H9 (cell line): ENCODE measurements around the gene RABGAP1L. TPM values are rescaled to one million over a fixed set of nuclear protein-coding genes. Genes with fewer than 3 reads are reported as not detected.
"Not testable (repeated sequence)": the region's sequence is repeated elsewhere in the genome, so short reads cannot be mapped to it uniquely, and the experiment has no call there.

Experiments used
- DNase-seq: peaks from one replicate; pipeline ENCODE4 v3.0.0-alpha.2; 2017
- H2AFZ ChIP-seq: one replicate; pipeline ENCODE4 v1.6.1; 2013; ENCODE audit warnings: mild to moderate bottlenecking, low read length, control low read depth, moderate library complexity
- H2AK5ac ChIP-seq: 2 replicates; pipeline ENCODE4 v1.6.1; 2013; ENCODE audit warnings: low read length, control low read depth, mixed read lengths; ENCODE audit not compliant: insufficient read length
- H2BK120ac ChIP-seq: one replicate; pipeline ENCODE4 v1.6.1; 2013; ENCODE audit warnings: low read depth, mild to moderate bottlenecking, low read length, control low read depth, inconsistent platforms; ENCODE audit not compliant: poor library complexity, severe bottlenecking
- H2BK12ac ChIP-seq: 2 replicates; pipeline ENCODE4 v1.6.1; 2013; ENCODE audit warnings: low read length, control low read depth, mixed read lengths, low read depth; ENCODE audit not compliant: insufficient read length
- H2BK15ac ChIP-seq: 2 replicates; pipeline ENCODE4 v1.6.1; 2013; ENCODE audit warnings: low read depth, low read length, control low read depth
- H2BK20ac ChIP-seq: one replicate; pipeline ENCODE4 v1.6.1; 2013; ENCODE audit warnings: low read depth, mild to moderate bottlenecking, low read length, control low read depth, inconsistent platforms; ENCODE audit not compliant: poor library complexity, severe bottlenecking
- H2BK5ac ChIP-seq: 2 replicates; pipeline ENCODE4 v1.6.1; 2013; ENCODE audit warnings: low read length, control low read depth, mixed read lengths; ENCODE audit not compliant: insufficient read length
- H3K14ac ChIP-seq: 2 replicates; pipeline ENCODE4 v1.6.1; 2013; ENCODE audit warnings: low read length, control low read depth; ENCODE audit not compliant: insufficient read depth
- H3K18ac ChIP-seq: 2 replicates; pipeline ENCODE4 v1.6.1; 2013; ENCODE audit warnings: low read depth, mild to moderate bottlenecking, mixed read lengths, low read length, control low read depth; ENCODE audit not compliant: insufficient read length
- H3K23ac ChIP-seq: 2 replicates; pipeline ENCODE4 v1.6.1; 2013; ENCODE audit warnings: low read length, control low read depth, mixed read lengths, low read depth; ENCODE audit not compliant: insufficient read length
- H3K23me2 ChIP-seq: 2 replicates; pipeline ENCODE4 v1.6.1; 2013; ENCODE audit warnings: low read depth, mild to moderate bottlenecking, mixed read lengths, low read length, control low read depth; ENCODE audit not compliant: insufficient read length, poor library complexity, severe bottlenecking
- H3K27ac ChIP-seq: 2 replicates; pipeline ENCODE4 v1.5.1; 2013; ENCODE audit warnings: low read length, control low read depth, mixed read lengths, low read depth; ENCODE audit not compliant: insufficient read length
- H3K27me3 ChIP-seq: 2 replicates; pipeline ENCODE4 v1.6.1; 2013; ENCODE audit warnings: low read length, control low read depth, inconsistent platforms; ENCODE audit not compliant: insufficient read depth
- H3K4ac ChIP-seq: 2 replicates; pipeline ENCODE4 v1.6.1; 2013; ENCODE audit warnings: low read depth, mild to moderate bottlenecking, control low read depth, inconsistent platforms, low read length, moderate library complexity
- H3K4me1 ChIP-seq: 2 replicates; pipeline ENCODE4 v1.6.1; 2013; ENCODE audit warnings: low read length, control low read depth, inconsistent platforms; ENCODE audit not compliant: insufficient read depth
- H3K4me2 ChIP-seq: 2 replicates; pipeline ENCODE4 v1.6.1; 2013; ENCODE audit warnings: low read length, control low read depth, mixed read lengths; ENCODE audit not compliant: insufficient read length, insufficient read depth
- H3K56ac ChIP-seq: 2 replicates; pipeline ENCODE4 v1.6.1; 2013; ENCODE audit warnings: low read depth, mild to moderate bottlenecking, mixed read lengths, low read length, control low read depth; ENCODE audit not compliant: insufficient read length
- H3K79me1 ChIP-seq: 2 replicates; pipeline ENCODE4 v1.6.1; 2013; ENCODE audit warnings: low read depth, mild to moderate bottlenecking, moderate library complexity, low read length, control low read depth, inconsistent platforms; ENCODE audit not compliant: insufficient read depth, poor library complexity, severe bottlenecking
- H3K79me2 ChIP-seq: 2 replicates; pipeline ENCODE4 v1.6.1; 2013; ENCODE audit warnings: low read length, control low read depth, inconsistent platforms; ENCODE audit not compliant: insufficient read depth
- H3K9ac ChIP-seq: 2 replicates; pipeline ENCODE4 v1.6.1; 2013; ENCODE audit warnings: low read length, control low read depth, mixed read lengths; ENCODE audit not compliant: insufficient read length; ENCODE audit errors: extremely low read depth
- H3K9me3 ChIP-seq: one replicate; pipeline ENCODE4 v1.6.1; 2013; ENCODE audit warnings: low read depth, low read length, inconsistent platforms; ENCODE audit not compliant: control insufficient read depth
- H3T11ph ChIP-seq: one replicate; pipeline ENCODE4 v1.6.1; 2013; ENCODE audit warnings: mild to moderate bottlenecking, low read length, control low read depth, inconsistent platforms
- H4K20me1 ChIP-seq: one replicate; pipeline ENCODE4 v1.6.1; 2013; ENCODE audit not compliant: control insufficient read depth, insufficient read length, insufficient read depth
- H4K5ac ChIP-seq: 2 replicates; pipeline ENCODE4 v1.6.1; 2013; ENCODE audit warnings: low read depth, mild to moderate bottlenecking, mixed read lengths, low read length, control low read depth; ENCODE audit not compliant: insufficient read length
- H4K8ac ChIP-seq: replicated peaks from 2 replicates; pipeline ENCODE4 v1.6.1; 2013; ENCODE audit warnings: low read length, control low read depth, mixed read lengths, low read depth; ENCODE audit not compliant: insufficient read length
- H4K91ac ChIP-seq: 2 replicates; pipeline ENCODE4 v1.6.1; 2013; ENCODE audit warnings: low read depth, mild to moderate bottlenecking, moderate library complexity, mixed read lengths, low read length, control low read depth; ENCODE audit not compliant: insufficient read length
- H3K27ac Mint-ChIP-seq, 3 experiments: 2 replicates in 2 of 3; 3 replicates in 1 of 3; pipeline ENCODE4 v1.8.0; 2020 to 2021; ENCODE audit warnings: mixed read lengths in 3 of 3, mild to moderate bottlenecking in 1 of 3, moderate library complexity in 1 of 3
- H3K27me3 Mint-ChIP-seq: 2 replicates; pipeline ENCODE4 v1.8.0; 2021; ENCODE audit warnings: low read depth, mild to moderate bottlenecking, moderate library complexity, mixed read lengths
- H3K36me3 Mint-ChIP-seq, 3 experiments: 2 replicates in 2 of 3; 3 replicates in 1 of 3; pipeline ENCODE4 v1.8.0; 2020 to 2021; ENCODE audit warnings: low read depth in 3 of 3, mixed read lengths in 3 of 3; ENCODE audit not compliant: insufficient read depth in 1 of 3
- H3K4me1 Mint-ChIP-seq, 2 experiments: 2 replicates each; pipeline ENCODE4 v1.8.0; 2020; ENCODE audit warnings: mixed read lengths in 2 of 2
- H3K4me3 Mint-ChIP-seq, 2 experiments: 2 replicates in 1 of 2; 3 replicates in 1 of 2; pipeline ENCODE4 v1.8.0; 2020 to 2021; ENCODE audit warnings: mild to moderate bottlenecking in 2 of 2, mixed read lengths in 2 of 2, moderate library complexity in 1 of 2
- H3K9me3 Mint-ChIP-seq, 2 experiments: 2 replicates in 1 of 2; 3 replicates in 1 of 2; pipeline ENCODE4 v1.8.0; 2020; ENCODE audit warnings: mild to moderate bottlenecking in 2 of 2, mixed read lengths in 2 of 2, moderate library complexity in 1 of 2
- WGBS: extraction: QIAGEN DNeasy Blood & Tissue Kit; methylation state at CpG from one replicate; pipeline ENCODE4 v1.1.7; 2013; ENCODE audit warnings: missing lambda C conversion rate, low lambda C conversion rate, mixed read lengths; ENCODE audit not compliant: insufficient read length; ENCODE audit errors: extremely low coverage; 5-methylcytosine and 5-hydroxymethylcytosine counted together
- total RNA-seq: library from RNA; stranded (reverse); gene quantifications from 2 replicates; pipeline ENCODE4 v1.2.1, GENCODE V29; 2021
- TF ChIP-seq, protein P1 (sequence below): fragments of 200-600 bp; sonication (generic); conservative IDR thresholded peaks from 3 replicates; pipeline ENCODE4 v1.8.0; 2021; ENCODE audit warnings: antibody characterized with exemption, mild to moderate bottlenecking

Gene RABGAP1L
- total RNA-seq, 1 experiment from 2014 or later = 147 TPM

DNA sequence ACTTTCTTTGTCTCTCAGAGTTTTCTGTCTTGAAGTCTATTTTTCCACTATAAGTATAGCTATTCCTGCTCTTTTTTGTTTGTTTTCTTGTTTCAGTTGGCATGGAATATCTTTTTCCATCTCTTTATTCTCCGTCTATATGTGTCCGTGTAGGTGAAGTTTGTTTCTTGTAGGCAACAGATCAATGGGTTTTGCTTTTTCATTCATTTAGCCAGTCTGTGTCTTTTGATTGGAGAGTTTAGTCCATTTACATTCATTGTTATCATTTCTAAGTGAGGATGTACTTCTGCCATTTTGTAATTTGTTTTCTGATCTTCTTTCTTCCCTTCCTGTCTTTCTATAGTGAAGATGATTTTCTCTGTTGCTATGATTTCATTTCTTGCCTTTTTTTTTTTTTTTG lies 155.9 kb downstream of the RABGAP1L start:
- Histone ChIP-seq H4K91ac (no peak overlapping the region), H2BK15ac (no peak overlapping the region), H3K27ac (no peak overlapping the region), H3K23ac (no peak overlapping the region), H3K79me2 (no peaks in the 10 kb centered on the region), H3K9me3 (no peaks in the 10 kb centered on the region), H3K56ac (no peak overlapping the region), H2BK5ac (no peak overlapping the region), H2BK12ac (no peak overlapping the region), H3K14ac (no peak overlapping the region), H2AK5ac (no peak overlapping the region), H3K4ac (no peak overlapping the region), H3K18ac (no peak overlapping the region), H4K5ac (no peak overlapping the region), H3K9ac (no peak overlapping the region), H3K4me2 (no peak overlapping the region), H3K23me2 (no peaks in the 10 kb centered on the region), H3K27me3 (no peaks in the 10 kb centered on the region), H3K4me1 (no peaks in the 10 kb centered on the region), H3K79me1 (no peaks in the 10 kb centered on the region), H2AFZ (no peak overlapping the region), H4K8ac (no peak overlapping the region), H3T11ph (no peak overlapping the region), H4K20me1 (no peaks in the 10 kb centered on the region), H2BK20ac (no peak overlapping the region), H2BK120ac (no peak overlapping the region)
- no peak overlapping the region for H3K4me3 Mint-ChIP-seq
- WGBS = no CpG with 5 or more reads among the region's 2 CpGs
- DNase-seq = no peak
- no peaks in the 10 kb centered on the region; the same call in 1 of the 2 replicates for H3K27me3 Mint-ChIP-seq
- H3K27ac Mint-ChIP-seq = no peak overlapping the region; a peak in 1 of 7 replicates
- H3K36me3 Mint-ChIP-seq = peaks cover 30 to 39% (median 32%) of the 10 kb centered on the region in 3 experiments
- H3K9me3 Mint-ChIP-seq = peaks cover 45 to 53% of the 10 kb centered on the region in 2 experiments
- H3K4me1 Mint-ChIP-seq = no peaks in the 10 kb centered on the region
- TF ChIP-seq, protein P1, sequence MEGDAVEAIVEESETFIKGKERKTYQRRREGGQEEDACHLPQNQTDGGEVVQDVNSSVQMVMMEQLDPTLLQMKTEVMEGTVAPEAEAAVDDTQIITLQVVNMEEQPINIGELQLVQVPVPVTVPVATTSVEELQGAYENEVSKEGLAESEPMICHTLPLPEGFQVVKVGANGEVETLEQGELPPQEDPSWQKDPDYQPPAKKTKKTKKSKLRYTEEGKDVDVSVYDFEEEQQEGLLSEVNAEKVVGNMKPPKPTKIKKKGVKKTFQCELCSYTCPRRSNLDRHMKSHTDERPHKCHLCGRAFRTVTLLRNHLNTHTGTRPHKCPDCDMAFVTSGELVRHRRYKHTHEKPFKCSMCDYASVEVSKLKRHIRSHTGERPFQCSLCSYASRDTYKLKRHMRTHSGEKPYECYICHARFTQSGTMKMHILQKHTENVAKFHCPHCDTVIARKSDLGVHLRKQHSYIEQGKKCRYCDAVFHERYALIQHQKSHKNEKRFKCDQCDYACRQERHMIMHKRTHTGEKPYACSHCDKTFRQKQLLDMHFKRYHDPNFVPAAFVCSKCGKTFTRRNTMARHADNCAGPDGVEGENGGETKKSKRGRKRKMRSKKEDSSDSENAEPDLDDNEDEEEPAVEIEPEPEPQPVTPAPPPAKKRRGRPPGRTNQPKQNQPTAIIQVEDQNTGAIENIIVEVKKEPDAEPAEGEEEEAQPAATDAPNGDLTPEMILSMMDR = no peak

GRCh38 chr1:174320897-174321296 lies 161.6 kb downstream of the RABGAP1L start:
- not testable (repeated sequence) for H3K27ac Mint-ChIP-seq, H3K23me2 ChIP-seq, H2AK5ac ChIP-seq, H3K27me3 ChIP-seq, H2BK5ac ChIP-seq, H3T11ph ChIP-seq, H3K4me2 ChIP-seq, H2BK20ac ChIP-seq, H3K27ac ChIP-seq, H2BK12ac ChIP-seq, H2BK15ac ChIP-seq, H3K79me1 ChIP-seq, H3K27me3 Mint-ChIP-seq, H3K9me3 ChIP-seq, H3K4me3 Mint-ChIP-seq, H3K79me2 ChIP-seq, H4K20me1 ChIP-seq, H3K4me1 ChIP-seq, H4K91ac ChIP-seq, DNase-seq, H2BK120ac ChIP-seq, H3K56ac ChIP-seq, H4K8ac ChIP-seq, H3K9ac ChIP-seq, H3K14ac ChIP-seq, H3K4me1 Mint-ChIP-seq, H3K23ac ChIP-seq, H2AFZ ChIP-seq, H4K5ac ChIP-seq, H3K18ac ChIP-seq, H3K4ac ChIP-seq
- Mint-ChIP-seq H3K36me3 (peaks cover 28 to 56% (median 41%) of the 10 kb centered on the region in 3 experiments), H3K9me3 (peaks cover 38 to 49% of the 10 kb centered on the region in 2 experiments)
- no CpG with 5 or more reads among the region's 3 CpGs for WGBS
